GM19035 (cell line): ENCODE results near the gene ZDHHC11B.
"Not testable (repeated sequence)": the region's sequence is repeated elsewhere in the genome, so short reads cannot be mapped to it uniquely, and the experiment has no call there.

Source experiments
- ATAC-seq: cut with Tn5 transposase; IDR thresholded peaks from one replicate; pipeline ENCODE4 v1.9.1; 2021; ENCODE audit not compliant: unreplicated experiment

Gene ZDHHC11B

GRCh38 chr5:787224-787856, 2.8 kb upstream of the ZDHHC11B start:
- ATAC-seq, result not testable (repeated sequence)

DNA sequence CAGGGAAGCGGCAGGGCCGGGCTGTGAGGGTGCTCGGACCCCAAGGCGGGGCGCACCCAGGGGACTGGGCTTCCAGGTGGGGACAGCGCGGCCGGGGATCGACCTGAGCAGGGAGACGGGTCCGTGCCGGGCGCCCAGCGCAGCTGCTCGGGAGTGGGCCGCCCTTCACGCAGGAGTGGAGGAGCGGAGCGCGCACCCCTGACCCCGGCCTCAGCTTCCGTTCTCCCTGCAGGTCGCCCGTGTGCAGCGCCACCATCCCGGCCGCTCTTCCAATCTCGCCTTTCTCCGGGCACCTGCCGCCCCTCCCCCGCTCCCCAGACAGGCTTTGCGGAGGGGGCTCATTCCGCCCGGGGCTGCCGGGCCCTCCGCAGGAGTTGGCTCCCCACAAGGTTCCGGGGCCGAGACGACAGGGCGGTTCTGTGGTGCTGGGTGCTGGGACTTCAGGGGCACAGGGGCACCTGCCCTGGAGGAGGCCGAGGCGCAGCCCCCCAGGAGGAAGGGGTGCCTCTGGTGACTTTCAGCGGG, 714 bp upstream of the ZDHHC11B start:
- peak; percentile 30 for ATAC-seq

GRCh38 chr5:783881-784427, 575 bp downstream of the ZDHHC11B start:
- ATAC-seq, result peak; percentile 19

DNA sequence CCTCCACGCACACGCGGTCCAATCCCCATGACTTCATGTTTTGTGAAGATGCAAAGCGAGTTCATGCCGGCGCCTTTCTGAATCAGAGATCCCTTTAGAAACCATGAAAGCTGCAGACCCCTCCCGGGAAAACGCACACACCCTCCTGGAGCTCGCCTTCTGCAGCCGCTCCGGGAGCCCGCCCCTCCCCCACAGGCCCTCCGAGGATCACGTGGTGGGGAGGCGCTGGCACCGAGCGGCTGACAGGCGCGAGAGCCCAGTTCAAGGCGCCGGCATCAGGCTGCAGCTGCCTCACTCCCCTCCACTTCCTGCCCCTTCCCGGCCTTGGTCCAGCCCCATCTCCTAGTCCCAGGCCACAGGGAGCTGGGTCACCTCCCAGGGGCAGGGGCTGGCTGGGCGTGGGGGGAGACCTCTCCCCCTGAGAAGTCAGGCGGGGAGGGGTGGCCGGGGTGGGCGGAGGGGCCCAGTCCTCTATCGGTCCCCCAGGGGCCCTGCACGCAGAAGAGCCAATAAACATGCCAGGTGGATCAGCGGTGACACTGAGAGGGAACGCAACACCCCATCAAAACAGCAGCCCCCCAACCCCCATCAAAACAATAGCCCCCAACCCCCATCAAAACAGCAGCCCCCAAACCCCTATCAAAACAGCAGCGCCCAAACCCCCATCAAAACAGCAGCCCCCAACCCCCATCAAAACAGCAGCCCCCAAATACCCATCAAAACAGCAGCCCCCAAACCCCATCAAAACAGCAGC, 1.3 kb downstream of the ZDHHC11B start:
- ATAC-seq, result not testable (repeated sequence)

DNA sequence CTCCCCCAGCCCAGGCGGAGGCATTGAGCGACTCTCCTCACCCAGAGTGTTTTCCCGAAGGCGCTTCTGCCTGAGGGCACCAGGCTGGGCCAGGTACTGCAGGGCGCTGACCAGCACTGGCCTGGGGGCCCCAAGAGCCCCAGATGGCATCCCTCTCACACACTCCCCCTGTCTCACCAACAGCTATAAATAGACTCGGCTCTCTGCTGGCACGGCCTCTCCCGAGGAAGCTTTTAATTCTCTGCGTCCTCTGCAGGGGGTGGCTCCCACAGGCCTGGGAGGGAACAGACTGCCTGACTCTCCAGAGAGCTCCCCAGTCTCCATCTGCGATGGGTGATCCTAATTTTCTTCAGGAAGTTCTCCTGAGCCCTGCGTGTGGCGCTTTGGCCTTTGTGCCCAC, 2.2 kb downstream of the ZDHHC11B start:
- not testable (repeated sequence) for ATAC-seq

- not testable (repeated sequence) for ATAC-seq
These were observed 4.0 kb downstream of the ZDHHC11B start for GRCh38 chr5:780571-780970.

GRCh38 chr5:778967-779366, 5.6 kb downstream of the ZDHHC11B start:
- not testable (repeated sequence) for ATAC-seq

GRCh38 chr5:778421-778820, 6.1 kb downstream of the ZDHHC11B start:
- not testable (repeated sequence) for ATAC-seq

GRCh38 chr5:777756-778161, 6.8 kb downstream of the ZDHHC11B start:
- no peak for ATAC-seq

DNA sequence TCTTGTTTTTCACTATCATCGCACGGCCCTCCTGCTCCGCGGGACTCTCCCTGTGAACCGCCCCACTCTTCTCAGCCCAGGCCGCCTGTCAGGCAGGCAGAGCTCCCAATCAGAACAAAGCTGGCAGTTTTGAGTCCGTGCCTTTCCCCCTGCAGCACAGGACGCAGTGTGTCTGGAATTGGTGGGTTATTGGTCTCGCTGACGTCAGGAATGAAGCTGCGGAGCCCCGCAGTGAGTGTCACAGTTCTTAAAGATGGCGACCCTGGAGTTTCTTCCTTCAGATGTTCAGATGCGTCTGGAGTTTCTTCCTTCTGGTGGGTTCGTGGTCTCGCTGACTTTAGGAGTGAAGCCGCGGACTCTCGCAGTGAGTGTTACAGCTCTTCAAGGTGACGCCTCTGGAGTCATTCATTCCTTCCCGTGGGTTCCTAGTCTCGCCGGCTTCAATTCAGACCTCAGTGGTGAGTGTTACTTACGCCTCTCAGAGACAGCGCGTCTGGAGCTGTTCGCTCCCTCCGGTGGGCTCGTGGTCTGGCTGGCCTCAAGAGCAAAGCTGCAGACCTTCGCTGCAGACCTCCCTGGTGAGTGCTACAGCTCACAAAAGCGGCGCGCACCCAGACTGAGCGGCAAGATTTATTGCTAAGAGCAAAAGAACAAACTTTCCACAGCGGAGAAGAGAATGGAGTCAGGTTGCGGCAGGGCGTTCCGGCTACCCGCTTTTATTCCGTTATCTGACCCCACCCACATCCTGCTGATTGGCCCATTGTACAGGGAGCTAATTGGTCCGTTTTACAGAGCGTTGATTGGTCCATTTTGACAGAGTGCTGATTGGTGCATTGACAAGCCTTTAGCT, 7.4 kb downstream of the ZDHHC11B start:
- ATAC-seq, result no peak

- no peak for ATAC-seq
These were observed 8.3 kb downstream of the ZDHHC11B start for GRCh38 chr5:775961-776861.

- not testable (repeated sequence) for ATAC-seq
These were observed 9.0 kb downstream of the ZDHHC11B start for GRCh38 chr5:775595-775960.

DNA sequence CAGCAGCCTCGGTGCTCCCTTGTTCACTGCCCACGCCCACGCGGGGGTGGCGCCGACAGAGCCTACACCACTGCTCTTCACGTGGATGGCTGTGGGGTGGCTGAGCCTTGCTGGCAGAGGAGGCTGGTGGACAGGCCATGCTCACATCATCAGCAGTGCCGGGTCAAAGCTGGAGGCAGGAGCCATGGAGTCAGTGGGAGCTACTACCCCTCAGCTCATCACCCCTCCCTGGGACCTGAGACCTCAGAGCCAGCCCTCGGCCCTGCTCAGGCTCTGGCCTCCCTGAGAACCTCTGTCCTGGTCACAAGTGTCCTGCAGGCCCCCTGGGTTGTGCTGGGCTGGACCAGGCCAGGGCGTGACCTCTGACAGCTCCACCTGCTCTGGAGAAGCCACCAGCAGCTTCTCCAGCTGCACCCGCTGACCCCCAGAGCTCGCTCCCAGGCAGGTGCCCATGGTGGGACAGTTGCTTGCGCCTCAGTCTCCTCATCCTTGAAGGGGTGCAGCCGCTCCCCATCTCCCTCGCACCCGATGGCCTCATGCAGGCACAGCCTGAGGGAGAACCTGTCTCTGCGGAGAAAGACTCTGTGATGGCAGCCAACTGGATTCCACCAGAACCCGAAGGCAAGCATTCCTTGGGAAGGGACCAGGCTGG, 9.5 kb downstream of the ZDHHC11B start:
- ATAC-seq, result not testable (repeated sequence)

GRCh38 chr5:774304-774703, 10.2 kb downstream of the ZDHHC11B start:
- not testable (repeated sequence) for ATAC-seq

GRCh38 chr5:773517-774264, 10.8 kb downstream of the ZDHHC11B start:
- no peak for ATAC-seq

GRCh38 chr5:772931-773330, 11.6 kb downstream of the ZDHHC11B start:
- ATAC-seq, result not testable (repeated sequence)

GRCh38 chr5:772547-772890, 12.0 kb downstream of the ZDHHC11B start:
- ATAC-seq, result not testable (repeated sequence)

DNA sequence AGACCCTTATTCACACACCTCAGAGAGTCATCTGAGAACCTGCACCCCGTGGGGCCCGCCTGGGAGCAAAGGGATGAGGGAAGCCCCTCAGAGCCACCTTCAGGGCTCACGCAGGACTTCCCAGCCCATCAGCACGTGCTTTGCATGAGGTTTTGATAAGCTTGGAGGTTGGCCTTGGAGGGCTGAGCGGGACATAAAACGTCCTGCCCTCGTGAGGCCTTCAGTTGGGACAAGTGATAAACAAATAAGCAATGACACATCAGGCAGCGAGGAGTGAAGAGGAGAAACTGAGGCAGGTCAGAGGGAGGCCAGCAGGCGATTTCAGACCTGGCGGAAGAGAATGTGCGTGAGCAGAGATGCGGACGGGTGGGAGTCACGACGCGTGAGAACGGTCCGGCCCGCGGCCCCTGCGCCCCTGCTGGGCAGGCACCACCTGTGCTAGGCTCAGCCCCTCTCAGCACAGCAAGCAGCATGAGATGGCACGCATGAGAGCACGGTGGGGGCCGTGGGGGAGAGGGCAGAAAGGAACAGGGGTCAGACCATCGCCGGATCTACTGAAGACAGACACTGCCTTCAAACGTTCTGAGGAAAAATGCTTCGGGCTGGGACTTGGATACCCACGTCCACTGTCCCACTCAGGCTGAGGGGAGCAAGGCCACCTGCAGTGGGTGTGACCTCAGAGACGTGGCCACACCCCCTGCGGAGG, 12.5 kb downstream of the ZDHHC11B start:
- ATAC-seq, result not testable (repeated sequence)
